GM12878 (cell line): ENCODE data around the gene UBA6. TPM values are rescaled to one million over a fixed set of nuclear protein-coding genes. Genes with fewer than 3 reads are reported as not detected.

Experiments used
- ATAC-seq: fragments of 200-7000 bp; cut with Tn5 transposase; 3 replicates; pipeline ENCODE4 v1.9.1; 2020; ENCODE audit warnings: mild to moderate bottlenecking, moderate library complexity
- BruUV-seq: library from RNA; stranded (reverse); fragments of 400-500 nt; replicated peaks from 2 replicates; lab custom pipeline; 2021; lab: Mats Ljungman, UMichigan
- CTCF ChIA-PET: fragments of 300-600 bp; sonication (Branson Sonifier 250); formaldehyde crosslinking; extraction: SDS; loops from one replicate; lab custom pipeline; 2021; ENCODE audit warnings: inconsistent platforms; lab: Yijun Ruan, JAX
- POLR2A ChIA-PET: fragments of 350-600 bp; formaldehyde crosslinking; extraction: SDS; loops from one replicate; lab custom pipeline; 2021; ENCODE audit warnings: inconsistent platforms; lab: Charles Lee
- RAD21 ChIA-PET: fragments of 300-600 bp; sonication (Branson Sonifier 250); formaldehyde crosslinking; loops from one replicate; lab custom pipeline; 2023; ENCODE audit warnings: antibody characterized with exemption; ENCODE audit not compliant: unreplicated experiment; lab: Charles Lee
- SMC1A ChIA-PET: fragments of 300-600 bp; sonication (Branson Sonifier 250); formaldehyde crosslinking; loops from one replicate; lab custom pipeline; 2023; ENCODE audit not compliant: unreplicated experiment, uncharacterized antibody; lab: Charles Lee
- DNase-seq: peaks from one replicate; pipeline ENCODE4 v3.0.0-alpha.2; 2011; ENCODE audit warnings: low read depth, low spot score
- FAIRE-seq: peaks from 3 replicates; lab custom pipeline; 2011; peaks lifted over from hg19 to GRCh38; lab: Jason Lieb, UNC
- H2AFZ ChIP-seq: 2 replicates; pipeline ENCODE4 v1.6.0; 2011; ENCODE audit warnings: low read depth, low read length, control low read depth; ENCODE audit not compliant: control insufficient read depth
- H3K27ac ChIP-seq: 2 replicates; pipeline ENCODE4 v1.5.1; 2011; ENCODE audit warnings: control low read depth; ENCODE audit not compliant: control insufficient read depth, insufficient read depth
- H3K27me3 ChIP-seq, 2 experiments: replicated peaks in 1 of 2; 2 replicates each; pipeline versions ENCODE4 v1.6.0 to v1.6.1; 2011; ENCODE audit warnings: low read length in 1 of 2; ENCODE audit not compliant: control insufficient read depth in 2 of 2, insufficient read depth in 2 of 2
- H3K36me3 ChIP-seq, 2 experiments: 2 replicates each; pipeline ENCODE4 v1.5.1; 2011; ENCODE audit warnings: low read length in 1 of 2; ENCODE audit not compliant: control insufficient read depth in 2 of 2, insufficient read depth in 2 of 2
- H3K4me1 ChIP-seq: 2 replicates; pipeline ENCODE4 v1.6.1; 2011; ENCODE audit warnings: mild to moderate bottlenecking, low read length, moderate library complexity, mixed read lengths; ENCODE audit not compliant: control insufficient read depth, insufficient read depth
- H3K4me2 ChIP-seq: 2 replicates; pipeline ENCODE4 v1.6.0; 2011; ENCODE audit warnings: control low read depth; ENCODE audit not compliant: control insufficient read depth, insufficient read depth
- H3K4me3 ChIP-seq: fragments of 200-600 bp; sonication (generic); 2 replicates; pipeline ENCODE4 v1.5.1; 2016
- H3K79me2 ChIP-seq: 2 replicates; pipeline ENCODE4 v1.6.0; 2011; ENCODE audit warnings: low read length; ENCODE audit not compliant: control insufficient read depth, insufficient read depth
- H3K9ac ChIP-seq: 2 replicates; pipeline ENCODE4 v1.8.0; 2011; ENCODE audit warnings: low read length, control low read depth, mixed read lengths; ENCODE audit not compliant: control insufficient read depth, insufficient read depth
- H3K9me3 ChIP-seq: replicated peaks from 3 replicates; pipeline ENCODE4 v1.5.1; 2011; ENCODE audit warnings: mild to moderate bottlenecking, low read length; ENCODE audit not compliant: control insufficient read depth, insufficient read depth
- H4K20me1 ChIP-seq: 2 replicates; pipeline ENCODE4 v1.6.0; 2011; ENCODE audit not compliant: control insufficient read depth, insufficient read depth
- E4F1 ChIP-seq: fragments of 450-650 bp; IDR thresholded peaks from 2 replicates; pipeline ENCODE4 v1.6.1; 2018; ENCODE audit warnings: borderline replicate concordance, mild to moderate bottlenecking; ENCODE audit not compliant: partially characterized antibody
- EZH2 ChIP-seq: IDR thresholded peaks from 2 replicates; pipeline ENCODE4 v1.6.1; 2012; ENCODE audit warnings: low read depth, mild to moderate bottlenecking, control low read depth, inconsistent platforms, low read length, borderline replicate concordance; ENCODE audit not compliant: control insufficient read depth
- GATAD2B ChIP-seq: fragments of 450-650 bp; conservative IDR thresholded peaks from 2 replicates; pipeline ENCODE4 v1.6.1; 2017; ENCODE audit warnings: low read depth, mild to moderate bottlenecking, moderate library complexity
- HDAC2 ChIP-seq: fragments of 200-600 bp; sonication (generic); IDR thresholded peaks from 2 replicates; pipeline ENCODE4 v1.6.1; 2017
- IRF4 ChIP-seq: IDR thresholded peaks from 2 replicates; pipeline ENCODE4 v1.6.1; 2011; ENCODE audit warnings: low read depth, low read length
- IRF5 ChIP-seq: fragments of 450-650 bp; IDR thresholded peaks from 2 replicates; pipeline ENCODE4 v1.6.1; 2017; ENCODE audit warnings: borderline replicate concordance
- JUND ChIP-seq: IDR thresholded peaks from 2 replicates; pipeline ENCODE4 v1.6.1; 2012; ENCODE audit warnings: low read depth, mild to moderate bottlenecking, low read length, improper control_type of control experiment, moderate library complexity
- MAX ChIP-seq: IDR thresholded peaks from 2 replicates; pipeline ENCODE4 v1.6.1; 2012; ENCODE audit warnings: low read depth, low read length, improper control_type of control experiment
- MEF2A ChIP-seq: IDR thresholded peaks from 2 replicates; pipeline ENCODE4 v1.6.1; 2011; ENCODE audit warnings: low read depth, mild to moderate bottlenecking, low read length, moderate library complexity; ENCODE audit not compliant: insufficient read depth
- NRF1 ChIP-seq: conservative IDR thresholded peaks from 2 replicates; pipeline ENCODE4 v1.6.1; 2011; ENCODE audit warnings: mild to moderate bottlenecking, low read depth, low read length, improper control_type of control experiment
- PBX3 ChIP-seq: IDR thresholded peaks from 2 replicates; pipeline ENCODE4 v1.6.1; 2011; ENCODE audit warnings: mild to moderate bottlenecking, low read depth, low read length, moderate library complexity; ENCODE audit not compliant: insufficient replicate concordance
- RUNX3 ChIP-seq: IDR thresholded peaks from 2 replicates; pipeline ENCODE4 v1.6.1; 2012; ENCODE audit warnings: low read length, inconsistent platforms
- SMC3 ChIP-seq: IDR thresholded peaks from 2 replicates; pipeline ENCODE4 v1.6.1; 2011; ENCODE audit warnings: low read length, improper control_type of control experiment, borderline replicate concordance
- SP1 ChIP-seq: IDR thresholded peaks from one replicate; pipeline ENCODE4 v1.6.1; 2011; ENCODE audit warnings: low read depth, low read length
- ZBTB33 ChIP-seq: fragments of 450-650 bp; IDR thresholded peaks from 2 replicates; pipeline ENCODE4 v1.6.1; 2017; ENCODE audit warnings: mild to moderate bottlenecking
- WGBS: methylation state at CpG from one replicate; pipeline ENCODE4 v1.1.6; 2016; ENCODE audit warnings: low lambda C conversion rate; ENCODE audit not compliant: insufficient replicate concordance, insufficient coverage; ENCODE audit errors: missing lambda C conversion rate; 5-methylcytosine and 5-hydroxymethylcytosine counted together
- in situ Hi-C: fragments of 300-500 bp; cut with MboI; formaldehyde crosslinking; loops from 9 replicates; pipeline ENCODE4 v1.14.3; 2018; ENCODE audit warnings: mixed read lengths
- intact Hi-C: fragments of 100-400 bp; cut with micrococcal nuclease; formaldehyde crosslinking; loops from one replicate; pipeline ENCODE4 v1.14.2; 2022; ENCODE audit not compliant: unreplicated experiment
- polyA plus RNA-seq, 11 experiments: library from polyadenylated mRNA; depleted of rRNA in 4 of 11; unstranded in 6 of 11; stranded (reverse) in 5 of 11; fragments of >200 nt; fragmentation: Nextera tagmentation in 4 of 11; fragmentation: Illumina TruSeq in 1 of 11; extraction: Ambion mirVana in 4 of 11; extraction: Trizol in 1 of 11; gene quantifications; 1 replicate in 1 of 11; 2 replicates in 10 of 11; pipeline versions ENCODE4 v1.2.1 to v1.2.3, GENCODE V29; 2011 to 2016; ENCODE audit warnings: inconsistent platforms in 2 of 11, missing spikeins in 2 of 11, low read depth in 1 of 11
- total RNA-seq, 4 experiments: library from RNA; depleted of rRNA in 3 of 4; stranded (reverse); fragments of >200 nt in 3 of 4; fragmentation: Illumina TruSeq in 1 of 4; extraction: Trizol in 1 of 4; gene quantifications; 2 replicates each; pipeline versions ENCODE4 v1.2.1 to v1.2.3, GENCODE V29; 2013 to 2021

Gene UBA6
- total and polyA plus RNA-seq, 10 of the 15 experiments (the other 5 are each of a cell fraction or from before 2014, with no cell fraction given): 7.9 to 70.6 (median 34.7) TPM

- TF ChIP-seq IRF5: no peak
- no peak for TF ChIP-seq NRF1
- no peak for TF ChIP-seq JUND
- TF ChIP-seq HDAC2: no peak
- TF ChIP-seq, all 136 proteins: peak for 0
Observed at GRCh38 chr4:67718848-67719247, 17.9 kb upstream of the UBA6 start (continued).

- FAIRE-seq: no peak
Observed at GRCh38 chr4:67717586-67717985, 16.6 kb upstream of the UBA6 start.

More at GRCh38 chr4:67717586-67717985, 16.6 kb upstream of the UBA6 start:
- Histone ChIP-seq H4K20me1 (no peaks in the 10 kb centered on the region), H3K27ac (no peak overlapping the region), H3K9ac (no peak overlapping the region), H3K79me2 (no peaks in the 10 kb centered on the region), H3K4me2 (no peak overlapping the region), H3K27me3 (no peaks in the 10 kb centered on the region), H3K4me1 (no peaks in the 10 kb centered on the region), H3K4me3 (no peak overlapping the region), H3K36me3 (peaks cover 2 to 3% of the 10 kb centered on the region in 2 experiments; a peak in 2 of 4 replicates), H2AFZ (no peak overlapping the region), H3K9me3 (no peaks in the 10 kb centered on the region)
- in situ Hi-C loops: no loop called here
- intact Hi-C loops: no loop called here
- ChIA-PET CTCF (interaction anchor here (1.2 kb wide), 1 partner anchor 29 kb away, joined by 7 read pairs; no protein-coding TSS in a partner anchor), POLR2A (no interaction called here), RAD21 (no interaction called here), SMC1A (interaction anchor here (1.4 kb wide), 1 partner anchor 15 kb away, joined by 3 read pairs; no protein-coding TSS in a partner anchor)
- 100% methylated on average over 2 of the region's 2 CpGs for WGBS
- ATAC-seq: no peak
- no TSS peak for BruUV-seq
- no peak for TF ChIP-seq E4F1
- TF ChIP-seq MEF2A: no peak
- no peak for TF ChIP-seq RUNX3
- no peak for TF ChIP-seq EZH2
- TF ChIP-seq SMC3: no peak
- TF ChIP-seq PBX3: no peak
- TF ChIP-seq ZBTB33: no peak
- TF ChIP-seq SP1: no peak
- TF ChIP-seq GATAD2B: no peak
- no peak for TF ChIP-seq IRF4
- no peak for TF ChIP-seq MAX
- TF ChIP-seq, all 136 proteins: peak for 0
- no peak for DNase-seq
